GM12878 (cell line): ENCODE measurements around the gene MAN2B2. TPM values are rescaled to one million over a fixed set of nuclear protein-coding genes. Genes with fewer than 3 reads are reported as not detected.

Experiments
- E2F8 ChIP-seq: fragments of 450-650 bp; IDR thresholded peaks from 2 replicates; pipeline ENCODE4 v1.6.1; 2018; ENCODE audit warnings: mild to moderate bottlenecking, low read depth, moderate library complexity; ENCODE audit not compliant: partially characterized antibody
- ESRRA ChIP-seq: IDR thresholded peaks from 2 replicates; pipeline ENCODE4 v1.6.1; 2012; ENCODE audit warnings: mild to moderate bottlenecking, low read length, improper control_type of control experiment
- IRF4 ChIP-seq: IDR thresholded peaks from 2 replicates; pipeline ENCODE4 v1.6.1; 2011; ENCODE audit warnings: low read depth, low read length
- JUND ChIP-seq: IDR thresholded peaks from 2 replicates; pipeline ENCODE4 v1.6.1; 2012; ENCODE audit warnings: low read depth, mild to moderate bottlenecking, low read length, improper control_type of control experiment, moderate library complexity
- KLF5 ChIP-seq: fragments of 450-650 bp; IDR thresholded peaks from 2 replicates; pipeline ENCODE4 v1.6.1; 2014; ENCODE audit warnings: mild to moderate bottlenecking; ENCODE audit not compliant: partially characterized antibody
- MYC ChIP-seq: IDR thresholded peaks from 2 replicates; pipeline ENCODE4 v1.6.1; 2011; ENCODE audit warnings: mild to moderate bottlenecking, low read length, moderate library complexity, inconsistent platforms; ENCODE audit not compliant: insufficient read depth, insufficient replicate concordance, insufficient read length, severe bottlenecking
- NFIC ChIP-seq: IDR thresholded peaks from 2 replicates; pipeline ENCODE4 v1.6.1; 2012; ENCODE audit warnings: low read depth, mild to moderate bottlenecking, inconsistent platforms, low read length, moderate library complexity
- PAX5 ChIP-seq: IDR thresholded peaks from 2 replicates; pipeline ENCODE4 v1.6.1; 2011; ENCODE audit warnings: low read depth, low read length, borderline replicate concordance
- RAD21 ChIP-seq: IDR thresholded peaks from 2 replicates; pipeline ENCODE4 v1.6.1; 2011; ENCODE audit warnings: mild to moderate bottlenecking, low read depth, low read length, moderate library complexity; ENCODE audit not compliant: insufficient read depth
- RUNX3 ChIP-seq: IDR thresholded peaks from 2 replicates; pipeline ENCODE4 v1.6.1; 2012; ENCODE audit warnings: low read length, inconsistent platforms
- SIN3A ChIP-seq: IDR thresholded peaks from 2 replicates; pipeline ENCODE4 v1.6.1; 2012; ENCODE audit warnings: low read depth, low read length, improper control_type of control experiment
- SMAD1 ChIP-seq: fragments of 450-650 bp; IDR thresholded peaks from 2 replicates; pipeline ENCODE4 v1.6.1; 2018; ENCODE audit warnings: mild to moderate bottlenecking, low read depth; ENCODE audit not compliant: partially characterized antibody
- SP1 ChIP-seq: IDR thresholded peaks from one replicate; pipeline ENCODE4 v1.6.1; 2011; ENCODE audit warnings: low read depth, low read length
- SREBF2 ChIP-seq: IDR thresholded peaks from 2 replicates; pipeline ENCODE4 v1.6.1; 2012; ENCODE audit warnings: mild to moderate bottlenecking, low read length
- SUPT20H ChIP-seq: IDR thresholded peaks from 2 replicates; pipeline ENCODE4 v1.6.1; 2011; ENCODE audit warnings: low read depth, mild to moderate bottlenecking, low read length, moderate library complexity, borderline replicate concordance; ENCODE audit not compliant: control insufficient read depth
- ZNF592 ChIP-seq: fragments of 450-650 bp; IDR thresholded peaks from 2 replicates; pipeline ENCODE4 v1.6.1; 2017; ENCODE audit warnings: mild to moderate bottlenecking, moderate library complexity
- polyA plus RNA-seq, 11 experiments: library from polyadenylated mRNA; depleted of rRNA in 4 of 11; unstranded in 6 of 11; stranded (reverse) in 5 of 11; fragments of >200 nt; fragmentation: Nextera tagmentation in 4 of 11; fragmentation: Illumina TruSeq in 1 of 11; extraction: Ambion mirVana in 4 of 11; extraction: Trizol in 1 of 11; gene quantifications; 1 replicate in 1 of 11; 2 replicates in 10 of 11; pipeline versions ENCODE4 v1.2.1 to v1.2.3, GENCODE V29; 2011 to 2016; ENCODE audit warnings: inconsistent platforms in 2 of 11, missing spikeins in 2 of 11, low read depth in 1 of 11
- total RNA-seq, 4 experiments: library from RNA; depleted of rRNA in 3 of 4; stranded (reverse); fragments of >200 nt in 3 of 4; fragmentation: Illumina TruSeq in 1 of 4; extraction: Trizol in 1 of 4; gene quantifications; 2 replicates each; pipeline versions ENCODE4 v1.2.1 to v1.2.3, GENCODE V29; 2013 to 2021
- TF ChIP-seq, protein P1 (sequence below), 3 experiments: IDR thresholded peaks in 2 of 3; conservative IDR thresholded peaks in 1 of 3; 2 replicates each; pipeline ENCODE4 v1.5.1; 2011; ENCODE audit warnings: low read depth in 3 of 3, low read length in 3 of 3, mild to moderate bottlenecking in 3 of 3, control low read depth in 2 of 3, moderate library complexity in 2 of 3, inconsistent platforms in 1 of 3, mixed read lengths in 1 of 3; ENCODE audit not compliant: control insufficient read depth in 2 of 3, insufficient read depth in 1 of 3; ENCODE audit errors: extremely low read depth in 1 of 3

MAN2B2 gene
- total and polyA plus RNA-seq, 10 of the 15 experiments (the other 5 are each of a cell fraction or from before 2014, with no cell fraction given) = 0.47 to 14.5 (median 7.0) TPM

DNA sequence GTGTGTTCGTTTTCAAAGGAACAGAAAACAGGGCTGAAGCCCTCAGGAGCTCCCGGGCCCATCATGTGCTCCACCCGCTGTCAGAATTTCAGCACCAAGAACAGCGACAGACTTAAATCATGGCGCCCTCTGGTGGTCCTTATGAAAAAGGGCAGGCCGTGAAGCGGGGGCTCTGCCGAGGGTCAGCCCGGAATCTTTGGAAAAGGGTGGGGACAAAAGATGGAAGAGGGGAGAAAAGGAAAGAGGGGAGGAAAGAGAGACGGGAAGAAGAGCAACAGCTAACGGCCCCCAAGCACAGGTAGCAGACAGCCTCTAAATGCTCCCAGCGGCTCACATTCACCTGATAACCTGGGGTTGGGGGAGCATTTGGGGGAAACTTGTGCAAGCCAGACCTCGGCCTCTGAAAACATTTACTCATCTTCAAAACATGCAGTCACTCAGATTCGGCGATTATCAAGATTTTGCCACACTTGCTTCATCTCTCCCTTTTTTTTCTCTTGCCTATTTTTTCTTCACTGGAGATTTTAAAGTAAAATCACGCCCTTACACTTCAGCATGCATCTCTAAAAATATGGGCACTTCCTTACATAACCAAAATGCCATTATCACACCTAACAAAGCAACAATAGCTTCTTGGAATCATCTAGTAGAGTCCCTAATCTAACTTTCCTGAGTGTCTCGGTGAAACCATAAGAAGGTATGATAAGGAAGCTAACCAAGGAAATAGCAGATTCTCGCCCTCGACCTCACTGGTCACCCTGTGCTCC, 28.1 kb upstream of the MAN2B2 start (continued):
- TF ChIP-seq E2F8 (no peak), SUPT20H (no peak), RAD21 (peak; percentile 62), SMAD1 (no peak), SREBF2 (no peak), PAX5 (no peak), IRF4 (0 out of 2 replicates have a peak, but pooled peaks have one; percentile 31), RUNX3 (0 out of 2 replicates have a peak, but pooled peaks have one; percentile 6), SP1 (no peak), ZNF592 (0 out of 2 replicates have a peak, but pooled peaks have one; percentile 29), KLF5 (no peak), ESRRA (no peak), SIN3A (0 out of 2 replicates have a peak, but pooled peaks have one; percentile 50), JUND (no peak), MYC (no peak), NFIC (no peak)
- TF ChIP-seq, protein P1, sequence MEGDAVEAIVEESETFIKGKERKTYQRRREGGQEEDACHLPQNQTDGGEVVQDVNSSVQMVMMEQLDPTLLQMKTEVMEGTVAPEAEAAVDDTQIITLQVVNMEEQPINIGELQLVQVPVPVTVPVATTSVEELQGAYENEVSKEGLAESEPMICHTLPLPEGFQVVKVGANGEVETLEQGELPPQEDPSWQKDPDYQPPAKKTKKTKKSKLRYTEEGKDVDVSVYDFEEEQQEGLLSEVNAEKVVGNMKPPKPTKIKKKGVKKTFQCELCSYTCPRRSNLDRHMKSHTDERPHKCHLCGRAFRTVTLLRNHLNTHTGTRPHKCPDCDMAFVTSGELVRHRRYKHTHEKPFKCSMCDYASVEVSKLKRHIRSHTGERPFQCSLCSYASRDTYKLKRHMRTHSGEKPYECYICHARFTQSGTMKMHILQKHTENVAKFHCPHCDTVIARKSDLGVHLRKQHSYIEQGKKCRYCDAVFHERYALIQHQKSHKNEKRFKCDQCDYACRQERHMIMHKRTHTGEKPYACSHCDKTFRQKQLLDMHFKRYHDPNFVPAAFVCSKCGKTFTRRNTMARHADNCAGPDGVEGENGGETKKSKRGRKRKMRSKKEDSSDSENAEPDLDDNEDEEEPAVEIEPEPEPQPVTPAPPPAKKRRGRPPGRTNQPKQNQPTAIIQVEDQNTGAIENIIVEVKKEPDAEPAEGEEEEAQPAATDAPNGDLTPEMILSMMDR (IDR thresholded peaks at IDR 0.05 in 2 of 3, conservative IDR thresholded peaks at IDR 0.05 in 1 of 3; ENCODE audit: control insufficient read depth in 2 of 3, extremely low read depth in 1 of 3, insufficient read depth in 1 of 3, low read depth in 3 of 3, low read length in 3 of 3) = peak; percentile 86 to 87 (median 87)
